ENCODE data around the gene GLE1.
A peak's percentile ranks its signal among the peaks of the same experiment; 100 is the strongest.

The GLE1 gene, protein sequence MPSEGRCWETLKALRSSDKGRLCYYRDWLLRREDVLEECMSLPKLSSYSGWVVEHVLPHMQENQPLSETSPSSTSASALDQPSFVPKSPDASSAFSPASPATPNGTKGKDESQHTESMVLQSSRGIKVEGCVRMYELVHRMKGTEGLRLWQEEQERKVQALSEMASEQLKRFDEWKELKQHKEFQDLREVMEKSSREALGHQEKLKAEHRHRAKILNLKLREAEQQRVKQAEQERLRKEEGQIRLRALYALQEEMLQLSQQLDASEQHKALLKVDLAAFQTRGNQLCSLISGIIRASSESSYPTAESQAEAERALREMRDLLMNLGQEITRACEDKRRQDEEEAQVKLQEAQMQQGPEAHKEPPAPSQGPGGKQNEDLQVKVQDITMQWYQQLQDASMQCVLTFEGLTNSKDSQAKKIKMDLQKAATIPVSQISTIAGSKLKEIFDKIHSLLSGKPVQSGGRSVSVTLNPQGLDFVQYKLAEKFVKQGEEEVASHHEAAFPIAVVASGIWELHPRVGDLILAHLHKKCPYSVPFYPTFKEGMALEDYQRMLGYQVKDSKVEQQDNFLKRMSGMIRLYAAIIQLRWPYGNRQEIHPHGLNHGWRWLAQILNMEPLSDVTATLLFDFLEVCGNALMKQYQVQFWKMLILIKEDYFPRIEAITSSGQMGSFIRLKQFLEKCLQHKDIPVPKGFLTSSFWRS

DNA sequence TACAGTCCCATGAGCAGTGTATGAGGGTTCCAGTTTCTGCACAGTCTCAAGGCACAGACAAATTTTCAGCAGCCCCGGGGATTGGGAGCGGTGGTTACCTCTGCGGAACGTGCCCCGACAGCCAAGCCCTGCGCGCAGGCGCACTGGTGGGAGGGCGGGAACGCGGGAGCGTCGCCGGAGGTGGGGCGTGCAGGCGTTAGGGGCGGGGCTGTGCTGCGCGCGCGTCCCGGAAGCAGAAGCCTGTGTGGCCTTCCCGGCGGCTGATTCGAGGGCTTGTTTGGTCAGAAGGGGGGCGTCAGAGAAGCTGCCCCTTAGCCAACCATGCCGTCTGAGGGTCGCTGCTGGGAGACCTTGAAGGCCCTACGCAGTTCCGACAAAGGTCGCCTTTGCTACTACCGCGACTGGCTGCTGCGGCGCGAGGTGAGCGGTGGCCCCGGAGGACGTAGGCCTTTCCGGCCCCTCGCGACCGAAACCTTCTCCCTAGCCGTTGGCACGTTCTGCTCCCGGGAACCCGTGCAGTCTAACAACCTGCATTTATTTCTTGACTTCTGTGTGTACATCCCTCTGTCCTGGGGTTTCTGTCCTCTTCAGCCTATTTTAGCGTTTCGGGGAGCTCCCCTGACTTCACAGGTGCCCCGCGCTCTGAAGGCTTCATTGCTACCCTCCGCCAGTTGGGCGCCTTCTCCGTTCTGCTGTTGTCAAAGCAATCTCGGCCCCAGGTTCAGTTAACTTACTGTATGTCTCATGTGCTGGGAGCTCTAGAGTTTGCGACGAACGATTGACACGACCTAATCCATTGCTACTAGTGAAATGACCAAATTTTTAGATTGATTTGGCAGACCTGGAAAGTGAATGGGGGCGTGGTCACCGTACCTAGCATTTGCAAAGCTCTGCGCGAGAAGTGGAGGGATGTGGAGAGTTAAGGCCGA, at the start of gene GLE1:
Gene GLE1, plus strand, starts transcription at position 235 of the 929 bp plus-strand sequence. Its CDS starts 87 bp downstream, at position 322.
- DNase-seq (ENCODE audit: low read depth in 2 of 2), result peak; percentile 93 to 96

DNA sequence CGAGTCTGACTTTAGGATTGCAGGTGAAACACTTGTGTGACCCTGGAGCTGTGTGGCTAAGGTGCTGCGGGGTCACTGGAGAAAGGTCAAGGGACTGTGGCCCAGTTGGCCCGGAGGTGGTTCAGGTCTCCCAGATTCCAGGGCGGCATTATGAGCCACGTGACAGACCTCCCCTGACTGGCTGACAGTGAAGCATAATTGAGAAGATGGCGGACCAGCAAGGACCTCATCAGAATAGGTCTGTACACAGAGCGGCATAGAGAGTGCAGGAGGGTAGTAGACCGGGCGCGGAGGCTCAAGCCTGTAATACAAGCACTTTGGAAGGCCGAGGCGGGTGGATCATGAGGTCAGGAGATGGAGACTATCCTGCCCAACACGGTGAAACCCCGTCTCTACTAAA, 49.5 kb upstream of the GLE1 start:
- DNase-seq (ENCODE audit: low read depth in 2 of 2), result no peak

DNA sequence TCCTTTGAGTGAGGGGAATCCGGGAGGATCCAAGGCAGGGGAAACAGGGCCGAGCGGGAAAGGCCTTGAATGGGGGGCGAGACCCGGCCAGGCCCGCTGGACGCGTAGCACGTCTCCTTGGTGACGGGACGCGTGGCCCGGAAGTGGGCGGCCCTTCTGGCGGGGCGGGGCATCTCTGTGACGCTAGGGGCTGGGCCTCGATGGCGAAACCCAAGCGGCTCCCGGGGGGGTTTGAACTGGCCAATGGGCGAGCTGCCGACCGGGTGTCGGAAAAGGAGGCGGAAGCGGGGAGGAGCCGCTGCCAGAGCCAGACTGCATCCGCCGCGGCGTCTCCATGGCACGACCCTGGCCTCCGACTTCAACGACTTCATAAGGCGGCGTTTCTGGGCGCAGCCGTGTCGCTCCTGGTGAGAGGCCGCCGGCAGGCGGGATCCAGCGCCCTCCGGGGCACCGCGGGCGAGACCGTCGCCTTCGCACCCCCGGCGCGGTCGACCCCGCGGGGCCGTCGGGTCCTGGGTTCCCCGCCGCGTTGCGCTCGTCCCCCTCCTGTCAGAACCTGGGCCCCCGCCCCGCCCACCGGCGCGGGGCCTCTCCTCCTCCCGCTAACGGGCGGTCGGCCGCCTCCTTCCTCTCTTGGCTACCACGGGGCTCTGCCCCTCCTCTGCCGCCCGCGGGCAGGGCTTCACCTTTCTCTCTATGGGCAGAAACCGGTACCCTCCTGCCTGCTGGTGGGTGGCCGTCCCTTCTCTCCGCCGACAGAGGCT, 48.5 kb upstream of the GLE1 start, which contains the start of gene ODF2:
Gene ODF2, plus strand, starts transcription at position 158 of the 764 bp plus-strand sequence. Its CDS starts 86 bp downstream, at position 244.
- peak; percentile 97 to 98 for DNase-seq (ENCODE audit: low read depth in 2 of 2)

DNA sequence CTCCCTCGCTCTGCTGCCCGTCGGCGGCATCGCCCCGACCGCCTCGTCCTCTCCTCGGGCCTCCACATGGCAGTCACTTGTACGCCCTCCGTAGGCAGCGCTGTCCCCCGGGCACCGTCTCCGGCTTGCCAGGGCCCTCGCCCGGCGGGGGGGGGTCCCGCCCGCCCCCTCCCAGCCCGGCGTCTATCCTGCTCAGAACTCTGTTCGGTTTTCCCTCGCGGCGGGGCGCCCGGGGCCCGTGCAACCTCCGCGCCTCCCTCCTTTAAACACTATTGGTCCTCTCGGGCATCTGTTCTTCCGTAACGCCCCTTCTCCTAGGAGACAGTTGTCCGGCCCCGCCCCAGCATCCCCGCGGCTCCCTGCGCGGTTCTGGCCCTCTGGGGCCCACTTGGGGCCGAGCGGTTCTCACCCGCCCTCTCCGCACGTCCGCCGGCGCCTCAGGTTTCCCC, 47.9 kb upstream of the GLE1 start:
- DNase-seq (ENCODE audit: low read depth in 2 of 2), result peak; percentile 24 to 45

DNA sequence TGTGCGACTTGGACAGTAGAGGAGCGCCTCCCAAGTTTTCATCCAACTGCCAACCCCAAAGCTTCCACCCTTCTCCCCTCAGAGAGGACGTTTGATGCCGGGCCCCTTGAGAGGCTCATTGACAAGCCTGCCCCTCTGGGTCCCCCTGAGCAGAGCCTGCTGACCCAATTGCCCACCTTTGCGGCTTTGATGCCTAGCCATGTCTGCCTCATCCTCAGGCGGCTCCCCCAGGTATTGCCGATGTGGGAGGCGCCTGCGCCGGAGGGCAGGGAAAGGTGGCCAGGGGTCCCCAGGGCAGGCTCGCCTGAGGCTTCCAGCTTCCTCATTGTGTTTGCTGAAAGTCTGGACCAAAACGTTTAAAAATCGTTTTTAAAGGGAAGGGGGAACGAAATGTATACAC, 47.3 kb upstream of the GLE1 start:
- DNase-seq (ENCODE audit: low read depth in 2 of 2), result no peak

DNA sequence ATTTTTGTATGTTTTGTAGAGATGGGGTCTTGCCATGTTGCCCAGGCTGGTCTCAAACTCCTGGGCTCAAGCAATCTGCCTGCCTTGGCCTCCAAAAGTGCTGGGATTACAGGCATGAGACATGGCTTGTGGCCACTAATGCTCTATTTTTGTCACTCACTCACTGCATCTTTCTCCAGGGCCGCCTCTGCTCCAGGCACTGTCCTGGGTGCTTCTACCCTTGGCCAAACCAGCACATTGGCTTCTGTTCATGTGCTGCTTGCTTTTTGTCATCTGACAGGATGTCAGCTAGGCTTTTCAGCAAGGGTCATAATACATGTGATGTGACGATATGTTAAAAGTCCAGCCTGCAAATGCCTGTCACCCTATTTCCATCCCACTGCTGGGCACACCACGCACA, 45.5 kb upstream of the GLE1 start:
- no peak for DNase-seq (ENCODE audit: low read depth in 2 of 2)

DNA sequence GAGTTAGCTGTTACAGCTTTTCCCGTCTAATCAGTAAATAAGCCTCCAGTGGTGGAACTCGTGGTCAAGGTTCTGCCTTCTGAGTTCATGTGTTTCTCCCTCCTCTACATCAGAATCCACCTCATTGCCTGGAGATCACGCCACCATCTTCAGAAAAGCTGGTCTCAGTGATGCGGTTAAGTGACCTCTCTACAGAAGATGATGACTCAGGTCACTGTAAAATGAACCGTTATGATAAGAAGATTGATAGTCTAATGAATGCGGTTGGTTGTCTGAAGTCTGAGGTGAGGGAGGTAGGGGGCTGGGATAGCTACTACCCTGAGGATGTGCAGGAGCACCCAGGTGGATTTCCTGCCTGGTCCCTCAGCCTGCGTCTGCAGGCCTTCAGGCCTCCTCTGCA, 35.4 kb upstream of the GLE1 start:
- no peak for DNase-seq (ENCODE audit: low read depth in 2 of 2)

DNA sequence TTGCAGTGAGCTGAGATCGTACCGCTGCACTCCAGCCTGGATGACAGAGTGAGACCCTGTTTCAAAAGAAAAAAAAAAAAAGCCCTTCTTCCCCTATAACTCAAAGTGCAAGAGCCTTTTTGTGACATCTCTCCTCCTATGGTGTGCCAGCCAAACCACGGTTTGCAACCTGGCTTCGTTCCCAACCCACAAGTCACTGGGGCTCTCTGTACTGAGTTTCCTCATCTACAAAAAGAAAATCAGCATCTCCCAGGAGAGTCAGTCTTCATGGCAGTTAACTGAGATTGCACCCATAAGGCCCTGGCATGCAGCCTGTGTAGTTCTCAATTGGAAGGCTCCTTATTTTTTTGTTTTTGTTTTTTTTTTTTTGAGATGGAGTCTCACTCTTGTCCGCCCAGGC, 34.0 kb upstream of the GLE1 start:
- DNase-seq (ENCODE audit: low read depth in 2 of 2), result no peak

DNA sequence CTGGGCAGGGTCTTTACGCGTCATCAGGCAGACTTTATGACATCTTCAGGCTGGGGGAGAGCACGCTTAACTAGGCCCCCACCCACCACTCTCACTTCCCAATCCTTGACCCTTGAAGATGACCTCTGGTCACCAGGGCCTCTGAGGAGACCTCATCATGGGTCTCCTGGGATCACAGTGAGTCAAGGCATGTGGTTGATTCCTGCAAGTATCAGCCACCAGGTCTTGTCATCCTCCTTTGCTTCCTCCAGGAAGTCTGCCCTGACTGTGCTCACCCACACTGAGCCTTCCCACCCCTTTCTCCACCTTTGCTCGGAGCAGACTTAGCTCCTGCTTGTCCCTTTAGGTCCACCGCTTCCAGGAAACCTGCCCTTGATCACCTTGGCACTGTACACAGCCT, 31.4 kb upstream of the GLE1 start:
- no peak for DNase-seq (ENCODE audit: low read depth in 2 of 2)

DNA sequence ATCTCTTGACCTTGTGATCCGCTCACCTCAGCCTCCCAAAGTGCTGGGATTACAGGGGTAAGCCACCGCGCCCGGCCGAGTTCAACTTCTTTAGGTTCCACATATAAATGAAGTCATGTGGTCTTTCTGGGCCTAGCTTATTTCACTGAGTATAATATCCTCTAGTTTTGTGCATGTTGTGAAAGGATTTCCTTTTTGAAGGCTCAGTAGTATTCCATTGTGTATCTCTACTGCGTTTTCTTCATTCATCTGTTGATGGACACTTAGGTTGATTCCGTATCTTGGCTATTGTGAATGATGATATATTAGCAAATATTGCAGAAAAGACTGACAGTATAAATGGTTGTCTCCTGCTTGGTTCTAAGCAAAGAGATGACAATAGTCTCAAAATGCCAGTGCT, 28.7 kb upstream of the GLE1 start:
- no peak for DNase-seq (ENCODE audit: low read depth in 2 of 2)

DNA sequence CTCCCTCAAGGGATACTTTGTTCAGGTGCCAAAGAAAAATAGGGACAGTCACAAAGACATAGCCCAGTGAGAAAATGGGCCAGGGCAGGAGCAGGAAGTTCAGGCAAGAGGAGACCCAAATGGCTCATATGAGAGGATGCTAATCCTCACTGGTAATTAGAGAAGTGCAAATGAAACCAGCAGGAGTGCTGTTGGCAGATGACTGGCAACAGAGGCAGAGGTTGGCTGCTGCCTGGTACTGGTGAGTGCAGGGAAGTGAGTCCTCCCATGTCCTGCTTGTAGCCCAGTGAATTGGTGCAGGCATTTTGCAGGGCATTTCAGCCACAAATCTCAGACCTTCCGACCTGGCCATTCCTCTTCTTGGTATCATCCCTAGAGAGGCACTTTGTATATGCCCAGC, 25.3 kb upstream of the GLE1 start:
- DNase-seq (ENCODE audit: low read depth in 2 of 2), result no peak

DNA sequence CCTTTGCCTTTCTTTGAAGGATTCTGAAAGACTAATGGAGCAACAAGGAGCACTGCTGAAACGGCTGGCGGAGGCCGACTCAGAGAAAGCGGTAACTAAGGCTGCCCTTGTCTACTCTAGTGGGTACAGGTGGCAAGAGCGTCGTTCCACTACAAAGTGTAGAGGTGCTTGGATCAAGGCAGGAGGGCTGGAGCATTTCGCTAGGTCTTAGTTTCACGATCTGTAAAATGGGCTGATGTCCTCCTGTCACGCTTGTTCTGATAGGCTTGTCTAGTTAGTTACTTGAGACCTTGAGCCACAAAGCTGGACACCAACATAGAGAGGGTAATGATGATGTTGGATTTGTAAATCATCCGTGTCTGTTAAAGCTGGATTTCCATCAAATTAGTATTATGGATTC, 23.0 kb upstream of the GLE1 start:
- no peak for DNase-seq (ENCODE audit: low read depth in 2 of 2)

DNA sequence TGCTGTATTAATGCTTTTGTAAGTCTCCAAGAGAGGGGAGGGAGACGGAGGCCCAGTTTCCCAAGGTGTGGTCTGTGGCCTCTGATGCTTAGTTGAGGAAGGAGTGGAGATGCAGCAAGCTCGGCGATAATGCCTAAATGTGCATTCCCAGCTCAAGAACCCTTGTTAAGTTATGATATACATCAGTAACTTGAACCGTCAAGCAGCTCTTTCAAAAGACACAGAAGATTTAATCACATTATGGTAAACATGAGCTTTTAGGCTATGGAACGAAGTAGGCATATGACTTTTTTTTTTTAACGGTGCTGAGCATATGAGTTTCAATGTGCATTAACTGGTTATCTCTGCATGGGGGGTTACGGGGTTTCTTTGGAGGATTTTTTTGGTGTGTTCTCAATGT, 22.3 kb upstream of the GLE1 start:
- no peak for DNase-seq (ENCODE audit: low read depth in 2 of 2)

DNA sequence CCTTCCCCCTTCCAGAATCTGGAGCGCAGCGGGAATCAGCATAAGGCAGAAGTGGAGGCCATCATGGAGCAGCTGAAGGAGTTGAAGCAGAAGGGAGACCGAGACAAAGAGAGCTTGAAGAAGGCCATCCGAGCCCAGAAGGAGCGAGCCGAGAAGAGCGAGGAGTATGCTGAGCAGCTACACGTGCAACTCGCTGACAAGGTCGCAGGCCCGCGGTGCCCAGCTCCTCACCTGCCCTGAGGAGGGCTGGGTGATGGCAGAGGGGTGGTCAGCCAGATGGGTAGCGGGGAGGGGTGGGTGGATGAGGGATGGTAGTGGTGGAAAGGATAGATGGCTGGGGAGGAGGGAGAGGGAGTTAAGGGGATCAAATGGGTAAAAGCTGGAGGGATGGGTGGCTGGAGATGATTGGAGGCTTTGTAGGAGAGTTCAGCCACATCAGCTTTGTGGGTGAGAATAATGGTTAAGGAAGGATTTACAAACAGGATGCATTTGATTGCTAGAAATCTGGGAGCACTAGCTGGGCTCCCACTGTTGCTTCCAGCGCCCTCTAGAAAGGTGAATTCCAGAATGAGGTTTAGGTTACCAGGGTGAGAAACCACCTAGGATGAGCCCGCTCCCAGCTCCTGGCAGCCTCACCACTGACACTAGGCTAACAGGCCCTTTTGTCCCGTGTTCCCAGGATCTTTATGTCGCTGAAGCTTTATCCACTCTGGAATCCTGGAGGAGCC, 19.7 kb upstream of the GLE1 start:
- DNase-seq (ENCODE audit: low read depth in 2 of 2), result no peak

DNA sequence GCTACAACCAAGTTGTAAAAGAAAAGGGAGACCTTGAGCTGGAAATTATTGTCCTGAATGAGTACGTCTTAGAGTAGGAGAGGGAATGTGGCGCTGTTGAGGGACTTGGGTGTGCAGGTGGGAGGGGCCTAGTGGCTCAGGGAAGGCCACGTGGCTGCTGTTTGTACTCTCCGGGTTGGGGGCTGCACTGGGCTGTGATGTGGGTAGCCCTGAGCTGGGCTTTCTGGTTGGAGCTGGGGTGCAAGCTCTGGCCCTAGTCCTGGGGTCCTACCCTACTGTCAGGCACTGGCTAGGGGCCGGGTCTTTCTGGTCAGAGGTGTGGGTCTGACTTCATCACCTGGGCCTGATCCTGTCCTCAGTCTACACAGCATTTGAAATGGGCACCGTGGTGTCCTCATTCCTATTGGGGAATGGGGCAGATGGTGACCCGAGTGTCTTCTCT, 19.1 kb upstream of the GLE1 start:
- no peak for DNase-seq (ENCODE audit: low read depth in 2 of 2)

DNA sequence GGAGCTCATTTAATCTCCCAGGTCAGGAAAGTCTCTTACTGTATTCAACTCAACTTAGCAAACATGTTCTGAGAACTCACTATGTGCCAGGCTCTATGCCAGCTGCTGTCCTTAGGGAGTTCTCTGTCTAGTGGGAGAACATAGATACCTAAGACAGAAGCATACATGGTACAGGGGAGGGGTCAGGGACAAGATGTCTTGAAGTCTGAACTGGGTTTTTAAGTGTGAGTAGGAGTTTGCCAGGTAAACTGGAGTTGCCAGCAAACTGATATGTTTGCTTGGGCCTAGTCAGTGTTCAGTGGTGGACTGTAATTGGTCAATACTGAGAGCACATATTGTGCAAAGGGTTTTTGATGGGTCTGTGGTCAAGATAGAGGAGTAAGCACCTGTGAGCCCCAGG, 18.3 kb upstream of the GLE1 start:
- no peak for DNase-seq (ENCODE audit: low read depth in 2 of 2)

DNA sequence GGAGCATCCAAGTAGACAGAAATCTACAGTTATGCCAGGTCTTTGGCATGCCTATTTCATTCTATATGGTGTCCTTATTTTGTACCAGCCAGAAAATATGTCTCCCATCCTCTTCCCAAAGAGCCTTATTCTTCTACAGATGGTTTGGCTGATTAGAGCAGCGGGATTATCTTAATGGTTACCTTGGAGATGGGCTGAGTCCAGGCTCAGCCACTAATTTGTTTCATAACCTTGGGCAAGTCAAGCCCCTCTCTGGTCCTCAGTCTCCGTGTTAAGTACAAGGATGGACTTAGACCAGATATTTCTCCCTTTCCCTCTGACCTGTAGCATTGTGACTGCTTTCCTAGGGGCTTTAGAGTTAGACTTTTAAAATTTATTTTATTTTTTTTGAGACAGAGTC, 11.1 kb upstream of the GLE1 start:
- no peak for DNase-seq (ENCODE audit: low read depth in 2 of 2)

DNA sequence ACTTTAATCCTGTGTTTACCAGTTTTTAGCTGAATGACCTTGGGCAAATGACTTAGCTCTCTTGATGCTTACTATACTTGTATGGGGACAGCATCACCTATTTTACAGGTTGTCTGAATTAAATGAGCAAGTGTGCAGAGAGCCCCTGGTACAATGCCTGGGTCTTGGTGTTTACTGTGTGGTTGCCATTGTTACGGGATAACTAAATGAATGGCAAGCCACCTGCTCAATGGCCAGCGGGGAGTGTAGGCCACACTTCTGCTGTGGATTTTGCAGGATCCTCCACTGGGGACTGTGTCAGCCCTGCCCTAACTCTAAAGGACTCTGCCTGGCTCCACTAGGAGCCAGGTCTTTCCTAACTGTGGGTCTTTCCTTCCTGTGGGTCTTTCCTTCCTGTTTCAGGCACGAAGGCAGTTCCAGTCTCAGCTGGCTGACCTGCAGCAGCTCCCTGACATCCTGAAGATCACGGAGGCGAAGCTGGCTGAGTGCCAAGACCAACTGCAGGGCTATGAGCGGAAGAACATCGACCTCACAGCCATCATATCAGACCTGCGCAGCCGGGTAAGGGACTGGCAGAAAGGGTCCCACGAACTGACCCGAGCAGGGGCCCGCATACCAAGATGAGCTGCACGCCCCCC, 10.3 kb upstream of the GLE1 start:
- DNase-seq (ENCODE audit: low read depth in 2 of 2), result no peak

DNA sequence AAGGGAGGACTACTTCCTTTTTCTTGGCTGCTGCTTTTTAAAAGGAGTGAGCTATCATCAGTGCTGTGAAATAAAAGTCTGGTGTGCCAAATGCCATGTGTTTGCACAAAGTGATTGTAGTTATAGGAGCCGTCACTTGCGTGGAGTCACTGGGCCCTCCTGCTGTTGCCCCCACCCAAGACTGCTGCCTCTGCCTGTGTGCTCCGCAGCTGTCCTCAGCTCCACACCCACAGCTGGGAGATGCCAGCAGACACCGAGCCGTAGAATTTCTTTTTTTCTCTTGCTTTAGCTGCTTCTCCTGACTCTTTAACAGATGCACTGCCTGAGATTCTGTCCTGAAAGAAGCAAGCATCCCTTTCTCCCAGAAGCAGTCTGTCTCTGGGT, 9.8 kb upstream of the GLE1 start:
- no peak for DNase-seq (ENCODE audit: low read depth in 2 of 2)

DNA sequence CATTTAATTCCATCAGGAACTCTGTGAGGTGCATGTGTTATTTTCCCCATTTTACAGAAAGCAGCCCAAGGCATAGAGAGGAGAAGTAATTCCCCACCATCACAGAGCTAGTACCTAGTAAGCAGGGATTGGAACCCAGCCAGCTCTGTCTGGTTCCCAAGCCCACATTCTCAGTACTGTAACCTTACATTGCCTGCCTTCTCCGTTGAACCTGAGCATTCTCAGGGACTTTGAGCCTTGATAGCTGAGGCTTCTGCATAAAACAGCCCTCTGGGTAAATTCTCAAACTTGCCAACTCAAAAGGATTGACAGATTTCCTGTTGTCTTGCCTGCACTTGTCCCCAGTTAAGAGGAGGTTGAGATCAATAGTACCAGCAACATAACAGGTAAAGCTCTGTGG, 9.2 kb upstream of the GLE1 start:
- DNase-seq (ENCODE audit: low read depth in 2 of 2), result no peak

All from stimulated activated CD8-positive, alpha-beta memory T cell treated with anti-CD3 and anti-CD28 coated beads, Interleukin-2, amount 100 ng/mL, for 1 hour (primary cell).